ENCODE results near the gene ARPIN. TPM values are rescaled to one million over a fixed set of nuclear protein-coding genes. Genes with fewer than 3 reads are reported as not detected.
A peak's percentile ranks its signal among the peaks of the same experiment; 100 is the strongest.
"Not testable (repeated sequence)": the region's sequence is repeated elsewhere in the genome, so short reads cannot be mapped to it uniquely, and the experiment has no call there.

Gene ARPIN
- total RNA-seq (2014; rRNA removed; shearing (Covaris generic)): 2.1 and 2.6 TPM in 2 replicates

- Histone ChIP-seq H3K27me3 (ENCODE audit: control insufficient read depth, insufficient read depth, low read length) (peaks cover 9% of the 10 kb centered on the region; the same call in 1 of the 2 replicates), H3K36me3 (replicated peaks; ENCODE audit: control insufficient read depth, insufficient read depth, low read length) (no peaks in the 10 kb centered on the region), H3K4me3 (ENCODE audit: insufficient read depth, low read depth, low read length) (peak within 1 kb of the TSS; percentile 55)
- peak; percentile 88 for DNase-seq
These were observed at the start of gene ARPIN for GRCh38 chr15:89912674-89913396. Gene ARPIN, minus strand, starts transcription at chr15:89912952. Its CDS starts 117 bp downstream, at chr15:89912835.

- DNase-seq: no peak
- Histone ChIP-seq H3K36me3 (replicated peaks; ENCODE audit: control insufficient read depth, insufficient read depth, low read length) (no peaks in the 10 kb centered on the region), H3K4me3 (ENCODE audit: insufficient read depth, low read depth, low read length) (no peak overlapping the region), H3K27me3 (ENCODE audit: control insufficient read depth, insufficient read depth, low read length) (no peaks in the 10 kb centered on the region)
These were observed 45.5 kb upstream of the ARPIN start for GRCh38 chr15:89958107-89958805.

DNA sequence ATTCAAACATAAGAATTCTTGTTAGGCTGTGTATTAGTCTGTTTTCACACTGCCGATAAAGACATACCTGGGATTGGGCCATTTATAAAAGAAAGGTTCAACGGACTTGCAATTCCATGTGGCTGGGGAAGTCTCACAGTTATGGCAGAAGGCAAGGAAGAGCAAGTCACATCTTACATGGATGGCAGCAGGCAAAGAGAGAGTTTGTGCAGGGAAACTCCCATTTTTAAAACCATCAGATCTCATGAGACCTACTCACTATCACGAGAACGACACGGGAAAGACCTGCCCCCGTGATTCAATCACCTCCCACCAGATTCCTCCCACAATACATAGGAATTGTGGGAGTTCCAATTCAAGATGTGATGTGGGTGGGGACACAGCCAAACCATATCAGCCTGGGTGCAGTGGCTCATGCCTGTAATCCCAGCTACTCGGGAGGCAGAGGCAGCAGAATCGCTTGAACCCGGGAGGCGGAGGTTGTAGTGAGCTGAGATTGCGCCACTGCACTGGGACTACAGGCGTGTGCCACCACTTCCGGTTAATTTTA lies 42.8 kb upstream of the ARPIN start:
- H3K27me3 ChIP-seq (ENCODE audit: control insufficient read depth, insufficient read depth, low read length); DNase-seq; H3K36me3 ChIP-seq (replicated peaks; ENCODE audit: control insufficient read depth, insufficient read depth, low read length); H3K4me3 ChIP-seq (ENCODE audit: insufficient read depth, low read depth, low read length): not testable (repeated sequence)

GRCh38 chr15:89954541-89954940 lies 41.8 kb upstream of the ARPIN start:
- no peaks in the 10 kb centered on the region for H3K27me3 ChIP-seq (ENCODE audit: control insufficient read depth, insufficient read depth, low read length)
- H3K4me3 ChIP-seq (ENCODE audit: insufficient read depth, low read depth, low read length): no peak overlapping the region
- no peaks in the 10 kb centered on the region for H3K36me3 ChIP-seq (replicated peaks; ENCODE audit: control insufficient read depth, insufficient read depth, low read length)
- DNase-seq: no peak

DNA sequence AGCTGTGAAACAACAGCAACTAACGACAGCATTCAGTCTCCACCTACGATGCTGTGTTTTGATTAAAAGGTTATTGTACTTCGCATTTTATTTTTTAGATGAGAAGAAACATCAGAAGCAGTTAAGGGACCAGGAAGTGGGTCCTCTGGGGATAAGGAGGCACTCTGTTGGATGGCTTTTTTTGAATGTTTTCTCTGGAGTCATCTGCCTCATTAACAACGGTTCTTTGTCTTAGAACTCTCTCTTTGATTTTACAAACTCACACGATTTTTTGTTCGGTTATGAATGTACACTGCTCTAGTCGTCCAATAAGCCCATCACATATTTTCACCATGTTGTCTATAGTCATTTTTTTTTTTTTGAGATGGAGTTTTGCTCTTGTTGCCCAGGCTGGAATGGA lies 36.0 kb upstream of the ARPIN start:
- no peak overlapping the region for H3K4me3 ChIP-seq (ENCODE audit: insufficient read depth, low read depth, low read length)
- no peak for DNase-seq
- H3K27me3 ChIP-seq (ENCODE audit: control insufficient read depth, insufficient read depth, low read length): no peaks in the 10 kb centered on the region
- H3K36me3 ChIP-seq (replicated peaks; ENCODE audit: control insufficient read depth, insufficient read depth, low read length): no peaks in the 10 kb centered on the region

- no peak overlapping the region for H3K4me3 ChIP-seq (ENCODE audit: insufficient read depth, low read depth, low read length)
- DNase-seq: no peak
- no peaks in the 10 kb centered on the region for H3K27me3 ChIP-seq (ENCODE audit: control insufficient read depth, insufficient read depth, low read length)
- H3K36me3 ChIP-seq (replicated peaks; ENCODE audit: control insufficient read depth, insufficient read depth, low read length): no peaks in the 10 kb centered on the region
These were observed 34.6 kb upstream of the ARPIN start for GRCh38 chr15:89947385-89947784.

GRCh38 chr15:89946681-89947299 lies 34.0 kb upstream of the ARPIN start:
- Histone ChIP-seq H3K36me3 (replicated peaks; ENCODE audit: control insufficient read depth, insufficient read depth, low read length) (no peaks in the 10 kb centered on the region), H3K27me3 (ENCODE audit: control insufficient read depth, insufficient read depth, low read length) (no peaks in the 10 kb centered on the region), H3K4me3 (ENCODE audit: insufficient read depth, low read depth, low read length) (no peak overlapping the region)
- DNase-seq: no peak

GRCh38 chr15:89943721-89944120 lies 31.0 kb upstream of the ARPIN start:
- H3K4me3 ChIP-seq (ENCODE audit: insufficient read depth, low read depth, low read length); DNase-seq; H3K27me3 ChIP-seq (ENCODE audit: control insufficient read depth, insufficient read depth, low read length); H3K36me3 ChIP-seq (replicated peaks; ENCODE audit: control insufficient read depth, insufficient read depth, low read length): not testable (repeated sequence)

DNA sequence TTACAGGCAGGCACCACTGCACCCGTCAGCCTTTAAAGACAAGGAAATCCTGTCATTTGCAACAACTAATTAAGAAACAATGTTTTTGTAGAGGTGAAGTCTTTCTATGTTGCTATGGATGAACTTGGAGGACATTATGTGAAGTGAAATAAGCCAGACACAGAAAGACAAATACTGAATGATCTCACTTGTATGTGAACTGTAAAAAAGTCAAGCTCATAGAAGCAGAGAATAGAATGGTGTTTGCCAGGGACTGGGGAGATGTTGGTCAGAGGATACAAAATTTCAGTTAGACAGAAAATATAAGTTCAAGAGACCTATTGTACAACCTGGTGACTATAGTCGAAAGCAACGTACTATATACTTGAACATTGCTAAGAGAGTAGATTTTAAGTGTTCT lies 27.2 kb upstream of the ARPIN start:
- no peaks in the 10 kb centered on the region for H3K36me3 ChIP-seq (replicated peaks; ENCODE audit: control insufficient read depth, insufficient read depth, low read length)
- DNase-seq: no peak
- H3K27me3 ChIP-seq (ENCODE audit: control insufficient read depth, insufficient read depth, low read length): no peaks in the 10 kb centered on the region
- no peak overlapping the region for H3K4me3 ChIP-seq (ENCODE audit: insufficient read depth, low read depth, low read length)

DNA sequence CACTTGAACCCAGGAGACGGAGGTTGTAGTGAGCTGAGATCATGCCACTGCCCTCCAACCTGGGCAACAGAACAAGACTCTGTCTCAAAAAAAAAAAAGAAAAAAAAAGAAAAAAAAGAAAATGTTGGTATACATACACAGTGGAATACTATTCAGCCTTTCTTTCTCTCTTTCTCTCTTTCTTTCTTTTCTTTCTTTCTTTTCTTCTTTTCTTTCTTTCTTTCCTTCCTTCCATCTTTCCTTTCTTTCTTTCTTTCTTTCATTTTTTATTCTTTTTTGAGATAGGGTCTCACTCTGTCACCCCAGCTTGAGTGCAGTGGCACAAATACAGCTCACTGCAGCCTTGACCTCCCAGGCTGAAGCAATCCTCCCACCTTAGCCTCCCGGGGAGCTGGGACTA lies 26.6 kb upstream of the ARPIN start:
- not testable (repeated sequence) for H3K4me3 ChIP-seq (ENCODE audit: insufficient read depth, low read depth, low read length); H3K36me3 ChIP-seq (replicated peaks; ENCODE audit: control insufficient read depth, insufficient read depth, low read length); H3K27me3 ChIP-seq (ENCODE audit: control insufficient read depth, insufficient read depth, low read length); DNase-seq

DNA sequence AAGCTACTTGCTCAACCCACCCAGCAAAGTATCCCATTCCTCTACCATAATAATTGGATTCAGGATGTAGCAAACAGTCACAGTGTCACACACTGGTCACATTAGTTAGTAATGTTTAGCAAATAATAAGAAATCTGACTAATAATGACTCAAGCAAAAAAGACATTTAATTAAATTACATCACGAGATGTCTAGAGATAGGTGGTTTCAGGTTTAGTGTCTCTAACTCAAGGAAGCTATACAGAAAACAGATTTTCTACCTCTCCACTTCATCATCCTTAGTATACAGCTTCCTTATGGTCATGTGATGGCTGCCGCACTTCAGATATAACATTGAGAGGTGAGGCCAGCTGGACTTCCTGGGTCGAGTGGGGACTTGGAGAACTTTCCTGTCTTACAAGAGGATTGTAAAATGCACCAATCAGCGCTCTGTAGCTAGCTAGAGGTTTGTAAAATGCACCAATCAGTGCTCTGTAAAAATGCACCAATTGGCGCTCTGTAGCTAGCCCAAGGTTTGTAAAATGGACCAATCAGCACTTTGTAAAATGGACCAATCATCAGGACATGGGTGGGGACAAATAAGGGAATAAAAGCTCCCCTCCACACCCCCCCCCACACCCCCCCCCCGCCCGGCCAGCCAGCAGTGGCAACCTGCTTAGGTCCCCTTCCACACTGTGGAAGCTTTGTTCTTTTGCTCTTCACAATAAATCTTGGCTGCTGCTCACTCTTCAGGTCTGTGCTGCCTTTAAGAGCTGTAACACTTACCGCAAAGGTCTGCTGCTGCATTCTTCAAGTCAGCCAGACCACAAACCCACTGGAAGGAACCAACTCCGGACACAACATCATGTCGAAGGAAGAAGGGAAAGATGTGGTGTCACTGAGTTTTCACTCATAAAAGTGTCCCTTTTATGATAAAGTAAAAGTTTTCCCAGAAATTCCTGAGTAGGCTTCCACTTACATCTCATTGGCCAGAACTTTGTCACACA lies 24.9 kb upstream of the ARPIN start:
- Histone ChIP-seq H3K36me3 (replicated peaks; ENCODE audit: control insufficient read depth, insufficient read depth, low read length) (no peaks in the 10 kb centered on the region), H3K4me3 (ENCODE audit: insufficient read depth, low read depth, low read length) (no peak overlapping the region), H3K27me3 (ENCODE audit: control insufficient read depth, insufficient read depth, low read length) (no peaks in the 10 kb centered on the region)
- no peak for DNase-seq

- no peak overlapping the region for H3K4me3 ChIP-seq (ENCODE audit: insufficient read depth, low read depth, low read length)
- DNase-seq: no peak
- H3K27me3 ChIP-seq (ENCODE audit: control insufficient read depth, insufficient read depth, low read length): no peaks in the 10 kb centered on the region
These were observed 24.1 kb upstream of the ARPIN start for GRCh38 chr15:89936786-89937265.

DNA sequence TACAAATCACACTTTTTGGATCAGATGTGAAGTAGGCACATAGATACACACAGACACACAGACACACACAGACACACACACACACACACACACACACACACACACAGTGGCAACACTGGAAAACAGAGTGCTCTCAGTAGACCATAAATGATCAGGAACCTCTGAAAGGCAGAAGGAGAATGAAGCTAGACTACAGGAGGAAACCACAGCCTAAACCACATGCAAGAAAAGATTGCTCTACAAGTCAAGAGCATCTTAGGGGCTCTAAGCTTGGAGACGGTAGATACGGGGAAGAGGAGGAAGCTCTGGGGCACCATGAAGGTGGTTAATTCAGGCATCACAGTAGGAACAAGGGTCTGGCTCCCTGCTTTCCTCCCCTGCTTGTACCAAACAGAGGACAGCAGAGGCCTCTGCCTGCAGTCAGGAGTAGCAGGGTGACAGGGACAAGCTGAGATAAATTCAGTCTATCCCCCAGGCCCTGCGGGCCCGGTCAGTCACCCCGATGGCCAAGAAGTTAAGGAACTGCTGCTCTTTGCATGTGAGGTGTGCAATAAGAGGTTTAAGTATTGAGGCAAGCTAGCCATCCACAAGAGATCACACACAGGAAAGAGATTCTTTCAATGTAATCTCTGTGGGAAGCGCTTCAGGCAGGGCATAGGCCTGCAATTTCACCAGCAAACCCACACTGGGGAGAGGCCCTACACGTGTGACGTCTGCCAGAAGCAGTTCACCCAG lies 23.5 kb upstream of the ARPIN start:
- H3K36me3 ChIP-seq (replicated peaks; ENCODE audit: control insufficient read depth, insufficient read depth, low read length): no peaks in the 10 kb centered on the region
- no peaks in the 10 kb centered on the region for H3K27me3 ChIP-seq (ENCODE audit: control insufficient read depth, insufficient read depth, low read length)
- H3K4me3 ChIP-seq (ENCODE audit: insufficient read depth, low read depth, low read length): no peak overlapping the region
- DNase-seq: no peak

More at GRCh38 chr15:89936786-89937265, 24.1 kb upstream of the ARPIN start:
- no peaks in the 10 kb centered on the region for H3K36me3 ChIP-seq (replicated peaks; ENCODE audit: control insufficient read depth, insufficient read depth, low read length)

Measured in H7 (cell line).